HepG2 (cell line): ENCODE measurements around the gene MARK2. TPM values are rescaled to one million over a fixed set of nuclear protein-coding genes. Genes with fewer than 3 reads are reported as not detected.

Experiments used
- ATAC-seq: fragments of 200-7000 bp; cut with Tn5 transposase; 3 replicates; pipeline ENCODE4 v1.9.1; 2020; ENCODE audit warnings: mild to moderate bottlenecking, moderate library complexity
- BruUV-seq: library from RNA; stranded (reverse); fragments of 400-500 nt; replicated peaks from 2 replicates; lab custom pipeline; 2021; lab: Mats Ljungman, UMichigan
- CTCF ChIA-PET: fragments of 300-600 bp; formaldehyde crosslinking; extraction: SDS; loops from one replicate; lab custom pipeline; 2021; ENCODE audit warnings: low total read pairs, inconsistent platforms, low intra/inter-chr PET ratio; lab: Yijun Ruan, JAX
- POLR2A ChIA-PET: fragments of 350-600 bp; sonication (Branson Sonifier 250); formaldehyde crosslinking; loops from one replicate; lab custom pipeline; 2020; ENCODE audit warnings: antibody characterized with exemption, inconsistent platforms; lab: Yijun Ruan, JAX
- DNase-seq: peaks from one replicate; pipeline ENCODE4 v3.0.0-alpha.2; 2015; ENCODE audit warnings: low spot score
- FAIRE-seq: peaks from 3 replicates; lab custom pipeline; 2011; peaks lifted over from hg19 to GRCh38; lab: Jason Lieb, UNC
- H2AFZ ChIP-seq: one replicate; pipeline ENCODE4 v1.6.1; 2011; ENCODE audit warnings: low read length, inconsistent platforms
- H3K27ac ChIP-seq: fragments of 300-600 bp; 3 replicates; pipeline ENCODE4 v1.8.0; 2011; ENCODE audit warnings: mixed run types, mild to moderate bottlenecking, mixed read lengths, low read length, inconsistent platforms; ENCODE audit not compliant: insufficient read depth; ENCODE audit errors: extremely low read length
- H3K27me3 ChIP-seq, 2 experiments: fragments of 200-600 bp in 1 of 2; 2 replicates in 1 of 2; 3 replicates in 1 of 2; pipeline versions ENCODE4 v1.6.0 to v1.8.0; 2011; ENCODE audit warnings: low read length in 2 of 2, mild to moderate bottlenecking in 2 of 2, moderate library complexity in 2 of 2, inconsistent platforms in 1 of 2; ENCODE audit not compliant: insufficient read depth in 2 of 2, control insufficient read depth in 1 of 2
- H3K36me3 ChIP-seq, 2 experiments: fragments of 200-600 bp in 1 of 2; replicated peaks in 1 of 2; 2 replicates in 1 of 2; 3 replicates in 1 of 2; pipeline versions ENCODE4 v1.5.1 to v1.8.0; 2011; ENCODE audit warnings: low read length in 2 of 2, inconsistent platforms in 1 of 2; ENCODE audit not compliant: insufficient read depth in 2 of 2, control insufficient read depth in 1 of 2
- H3K4me1 ChIP-seq: 2 replicates; pipeline ENCODE4 v1.5.1; 2012; ENCODE audit warnings: low read length, inconsistent platforms; ENCODE audit not compliant: insufficient read depth
- H3K4me2 ChIP-seq: 2 replicates; pipeline ENCODE4 v1.6.0; 2011; ENCODE audit warnings: low read depth, low read length, inconsistent platforms
- H3K4me3 ChIP-seq, 3 experiments: fragments of 200-600 bp in 1 of 3; sonication (generic), shearing (Covaris generic) in 1 of 3; replicated peaks in 1 of 3; 2 replicates each; pipeline ENCODE4 v1.5.1; 2011 to 2016; ENCODE audit warnings: low read length in 3 of 3, inconsistent platforms in 2 of 3, low read depth in 2 of 3, mild to moderate bottlenecking in 2 of 3, control low read depth in 1 of 3, mixed read lengths in 1 of 3; ENCODE audit not compliant: insufficient read depth in 1 of 3
- H3K79me2 ChIP-seq: one replicate; pipeline ENCODE4 v1.6.1; 2011; ENCODE audit warnings: low read length, inconsistent platforms; ENCODE audit not compliant: insufficient read depth
- H3K9ac ChIP-seq: 2 replicates; pipeline ENCODE4 v1.6.0; 2011; ENCODE audit warnings: mild to moderate bottlenecking, low read depth, low read length, inconsistent platforms; ENCODE audit not compliant: insufficient read depth
- H3K9me3 ChIP-seq: 2 replicates; pipeline ENCODE4 v1.5.1; 2012; ENCODE audit warnings: mild to moderate bottlenecking, low read length
- H4K20me1 ChIP-seq: 2 replicates; pipeline ENCODE4 v1.6.0; 2011; ENCODE audit warnings: inconsistent platforms, mild to moderate bottlenecking, low read length, moderate library complexity; ENCODE audit not compliant: insufficient read depth
- AHR ChIP-seq: IDR thresholded peaks from 2 replicates; pipeline ENCODE4 v1.6.1; 2018; ENCODE audit warnings: missing genetic modification reagents, missing compliant biosample characterization
- NFE2L2 ChIP-seq: fragments of 150-350 bp; IDR thresholded peaks from 2 replicates; pipeline ENCODE4 v1.6.1; 2014; ENCODE audit warnings: low read length
- NFKBIZ ChIP-seq: IDR thresholded peaks from 2 replicates; pipeline ENCODE4 v1.6.1; 2018; ENCODE audit warnings: missing genetic modification reagents, missing compliant biosample characterization
- TEAD2 ChIP-seq: sonication (generic); formaldehyde crosslinking; IDR thresholded peaks from 2 replicates; pipeline ENCODE4 v1.9.0; 2021; ENCODE audit warnings: missing genetic modification reagents
- ZMYM3 ChIP-seq: sonication (generic); formaldehyde crosslinking; IDR thresholded peaks from 2 replicates; pipeline ENCODE4 v1.5.1; 2020; ENCODE audit warnings: mild to moderate bottlenecking, missing genetic modification reagents
- ZNF326 ChIP-seq: sonication (generic); formaldehyde crosslinking; IDR thresholded peaks from 2 replicates; pipeline ENCODE4 v1.4.0; 2020; ENCODE audit warnings: missing genetic modification reagents, borderline replicate concordance
- ZNF383 ChIP-seq: sonication (generic); formaldehyde crosslinking; IDR thresholded peaks from 2 replicates; pipeline ENCODE4 v1.4.0; 2020; ENCODE audit warnings: missing genetic modification reagents, mild to moderate bottlenecking, borderline replicate concordance
- ZNF431 ChIP-seq: sonication (generic); formaldehyde crosslinking; IDR thresholded peaks from 2 replicates; pipeline ENCODE4 v1.9.0; 2022; ENCODE audit warnings: missing genetic modification reagents, low read depth, mild to moderate bottlenecking, borderline replicate concordance
- WGBS: methylation state at CpG from one replicate; pipeline ENCODE4 v1.1.6; 2017; ENCODE audit warnings: low lambda C conversion rate; 5-methylcytosine and 5-hydroxymethylcytosine counted together
- in situ Hi-C: cut with HindIII; loops from 2 replicates; pipeline ENCODE4 v1.10.0; 2017; ENCODE audit warnings: low pct_unique_long_range_greater_than_20kb; ENCODE audit not compliant: extremely low pct_ligation_motif_present
- intact Hi-C: fragments of 100-400 bp; cut with micrococcal nuclease; formaldehyde crosslinking; loops from one replicate; pipeline ENCODE4 v1.10.0; 2022; ENCODE audit not compliant: unreplicated experiment
- polyA plus RNA-seq, 8 experiments: library from polyadenylated mRNA; depleted of rRNA in 3 of 8; stranded (reverse) in 7 of 8; unstranded in 1 of 8; fragments of >200 nt; fragmentation: Illumina TruSeq in 4 of 8; extraction: Trizol in 4 of 8; gene quantifications; 2 replicates each; pipeline versions ENCODE4 v1.2.1 to v1.2.3, GENCODE V29; 2011 to 2016; ENCODE audit warnings: low read depth in 4 of 8, missing spikeins in 1 of 8, mixed read lengths in 1 of 8; ENCODE audit not compliant: insufficient read depth in 1 of 8
- total RNA-seq, 5 experiments: library from RNA; depleted of rRNA; stranded (reverse); fragments of >200 nt; fragmentation: Illumina TruSeq; extraction: Trizol; gene quantifications; 2 replicates each; pipeline ENCODE4 v1.2.3, GENCODE V29; 2016; ENCODE audit warnings: low read depth in 1 of 5
- TF ChIP-seq, protein P1 (sequence below): sonication (generic); formaldehyde crosslinking; IDR thresholded peaks from 2 replicates; pipeline ENCODE4 v1.5.0; 2020; ENCODE audit warnings: missing genetic modification reagents
- TF ChIP-seq, protein P2 (sequence below): sonication (generic); formaldehyde crosslinking; IDR thresholded peaks from 2 replicates; pipeline ENCODE4 v1.5.1; 2020; ENCODE audit warnings: missing genetic modification reagents, mild to moderate bottlenecking, borderline replicate concordance
- TF ChIP-seq, protein P3 (sequence below): sonication (generic); formaldehyde crosslinking; IDR thresholded peaks from 2 replicates; pipeline ENCODE4 v1.8.0; 2022; ENCODE audit warnings: missing genetic modification reagents, mild to moderate bottlenecking, moderate library complexity, borderline replicate concordance

The MARK2 gene
- total and polyA plus RNA-seq, 2 of the 13 experiments (the other 11 are each of a cell fraction or from before 2014, with no cell fraction given): 13.5 to 13.9 TPM

DNA sequence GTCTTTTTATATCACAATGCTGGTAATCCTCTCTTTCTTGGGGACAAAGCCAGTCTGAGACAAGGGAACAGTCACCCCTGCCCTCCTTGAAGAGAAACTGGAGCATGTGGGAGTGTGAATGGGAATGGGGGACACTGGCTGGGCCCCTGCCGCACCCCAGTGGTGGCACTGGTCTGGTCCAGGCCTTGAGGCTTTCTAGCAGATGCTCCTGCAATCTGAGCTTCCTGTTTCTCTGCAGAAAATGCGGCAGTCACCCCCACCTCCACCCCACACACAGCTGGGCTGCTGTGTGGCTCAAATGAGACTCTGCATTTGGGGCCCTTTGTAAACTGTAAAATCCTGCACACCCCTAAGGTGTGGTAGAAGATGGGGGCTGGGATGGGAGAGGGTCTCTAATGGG, 6.6 kb upstream of the MARK2 start:
- Histone ChIP-seq H3K36me3 (no peaks in the 10 kb centered on the region), H3K79me2 (no peaks in the 10 kb centered on the region)
- TF ChIP-seq ZNF383 (no peak), AHR (CRISPR knock-in tag) (no peak), NFE2L2 (no peak), ZNF431 (CRISPR knock-in tag) (no peak), ZNF326 (CRISPR knock-in tag) (no peak), NFKBIZ (no peak), ZMYM3 (CRISPR knock-in tag) (no peak), TEAD2 (CRISPR knock-in tag) (no peak)
- TF ChIP-seq, protein P1, sequence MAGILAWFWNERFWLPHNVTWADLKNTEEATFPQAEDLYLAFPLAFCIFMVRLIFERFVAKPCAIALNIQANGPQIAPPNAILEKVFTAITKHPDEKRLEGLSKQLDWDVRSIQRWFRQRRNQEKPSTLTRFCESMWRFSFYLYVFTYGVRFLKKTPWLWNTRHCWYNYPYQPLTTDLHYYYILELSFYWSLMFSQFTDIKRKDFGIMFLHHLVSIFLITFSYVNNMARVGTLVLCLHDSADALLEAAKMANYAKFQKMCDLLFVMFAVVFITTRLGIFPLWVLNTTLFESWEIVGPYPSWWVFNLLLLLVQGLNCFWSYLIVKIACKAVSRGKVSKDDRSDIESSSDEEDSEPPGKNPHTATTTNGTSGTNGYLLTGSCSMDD (CRISPR knock-in tag): no peak
- TF ChIP-seq, protein P2, sequence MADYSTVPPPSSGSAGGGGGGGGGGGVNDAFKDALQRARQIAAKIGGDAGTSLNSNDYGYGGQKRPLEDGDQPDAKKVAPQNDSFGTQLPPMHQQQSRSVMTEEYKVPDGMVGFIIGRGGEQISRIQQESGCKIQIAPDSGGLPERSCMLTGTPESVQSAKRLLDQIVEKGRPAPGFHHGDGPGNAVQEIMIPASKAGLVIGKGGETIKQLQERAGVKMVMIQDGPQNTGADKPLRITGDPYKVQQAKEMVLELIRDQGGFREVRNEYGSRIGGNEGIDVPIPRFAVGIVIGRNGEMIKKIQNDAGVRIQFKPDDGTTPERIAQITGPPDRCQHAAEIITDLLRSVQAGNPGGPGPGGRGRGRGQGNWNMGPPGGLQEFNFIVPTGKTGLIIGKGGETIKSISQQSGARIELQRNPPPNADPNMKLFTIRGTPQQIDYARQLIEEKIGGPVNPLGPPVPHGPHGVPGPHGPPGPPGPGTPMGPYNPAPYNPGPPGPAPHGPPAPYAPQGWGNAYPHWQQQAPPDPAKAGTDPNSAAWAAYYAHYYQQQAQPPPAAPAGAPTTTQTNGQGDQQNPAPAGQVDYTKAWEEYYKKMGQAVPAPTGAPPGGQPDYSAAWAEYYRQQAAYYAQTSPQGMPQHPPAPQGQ (CRISPR knock-in tag): no peak
- TF ChIP-seq, protein P3, sequence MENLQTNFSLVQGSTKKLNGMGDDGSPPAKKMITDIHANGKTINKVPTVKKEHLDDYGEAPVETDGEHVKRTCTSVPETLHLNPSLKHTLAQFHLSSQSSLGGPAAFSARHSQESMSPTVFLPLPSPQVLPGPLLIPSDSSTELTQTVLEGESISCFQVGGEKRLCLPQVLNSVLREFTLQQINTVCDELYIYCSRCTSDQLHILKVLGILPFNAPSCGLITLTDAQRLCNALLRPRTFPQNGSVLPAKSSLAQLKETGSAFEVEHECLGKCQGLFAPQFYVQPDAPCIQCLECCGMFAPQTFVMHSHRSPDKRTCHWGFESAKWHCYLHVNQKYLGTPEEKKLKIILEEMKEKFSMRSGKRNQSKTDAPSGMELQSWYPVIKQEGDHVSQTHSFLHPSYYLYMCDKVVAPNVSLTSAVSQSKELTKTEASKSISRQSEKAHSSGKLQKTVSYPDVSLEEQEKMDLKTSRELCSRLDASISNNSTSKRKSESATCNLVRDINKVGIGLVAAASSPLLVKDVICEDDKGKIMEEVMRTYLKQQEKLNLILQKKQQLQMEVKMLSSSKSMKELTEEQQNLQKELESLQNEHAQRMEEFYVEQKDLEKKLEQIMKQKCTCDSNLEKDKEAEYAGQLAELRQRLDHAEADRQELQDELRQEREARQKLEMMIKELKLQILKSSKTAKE: no peak
- TF ChIP-seq, all 625 proteins: peak for 0
- peaks cover 20% of the 10 kb centered on the region for H3K4me1 ChIP-seq
- H3K4me3 ChIP-seq: no peak overlapping the region
- BruUV-seq: no TSS peak
- H3K9me3 ChIP-seq: no peaks in the 10 kb centered on the region
- DNase-seq (no peak), FAIRE-seq (no peak), ATAC-seq (no peak)
- in situ Hi-C loops: loop anchor here (10.0 kb wide), 2 partner anchors 112 to 312 kb away; no protein-coding TSS in a partner anchor
- intact Hi-C loops: loop anchor here (10.0 kb wide), 1 partner anchor 322 kb away; no protein-coding TSS in a partner anchor
- no peaks in the 10 kb centered on the region for H3K27me3 ChIP-seq
- no peak overlapping the region for H3K4me2 ChIP-seq
- no peak overlapping the region for H3K9ac ChIP-seq
- no peak overlapping the region for H3K27ac ChIP-seq
- WGBS: 73% methylated on average over 2 of the region's 2 CpGs
- H4K20me1 ChIP-seq: no peaks in the 10 kb centered on the region
- H2AFZ ChIP-seq: no peak overlapping the region
- ChIA-PET POLR2A (no interaction called here), CTCF (no interaction called here)
